HG02840 (cell line): ENCODE results near the gene MCM5.
"Not testable (repeated sequence)": the region's sequence is repeated elsewhere in the genome, so short reads cannot be mapped to it uniquely, and the experiment has no call there.

Source experiments
- ATAC-seq: cut with Tn5 transposase; IDR thresholded peaks from one replicate; pipeline ENCODE4 v1.9.1; 2021; ENCODE audit warnings: mild to moderate bottlenecking, moderate library complexity, moderate number of reproducible peaks; ENCODE audit not compliant: unreplicated experiment, low FRiP score

Gene MCM5

GRCh38 chr22:35426801-35427140, 26.8 kb downstream of the MCM5 start:
- no peak for ATAC-seq

- ATAC-seq: no peak
These were observed 31.0 kb downstream of the MCM5 start for GRCh38 chr22:35430897-35431322.

GRCh38 chr22:35431483-35432227, 31.7 kb downstream of the MCM5 start:
- ATAC-seq: no peak

- no peak for ATAC-seq
These were observed 32.4 kb downstream of the MCM5 start for GRCh38 chr22:35432228-35432905.

- no peak for ATAC-seq
These were observed 34.2 kb downstream of the MCM5 start for GRCh38 chr22:35434061-35434710.

- no peak for ATAC-seq
These were observed 35.3 kb downstream of the MCM5 start for GRCh38 chr22:35435201-35435740.

GRCh38 chr22:35436421-35436820, 36.5 kb downstream of the MCM5 start:
- no peak for ATAC-seq

GRCh38 chr22:35437049-35437448, 37.1 kb downstream of the MCM5 start:
- no peak for ATAC-seq

- not testable (repeated sequence) for ATAC-seq
These were observed 38.9 kb downstream of the MCM5 start for GRCh38 chr22:35438673-35439364.

GRCh38 chr22:35439365-35439717, 39.4 kb downstream of the MCM5 start:
- ATAC-seq: no peak

- ATAC-seq: no peak
These were observed 40.2 kb downstream of the MCM5 start for GRCh38 chr22:35440129-35440528.

- ATAC-seq: no peak
These were observed 41.7 kb downstream of the MCM5 start for GRCh38 chr22:35441489-35442100.

GRCh38 chr22:35442471-35442870, 42.5 kb downstream of the MCM5 start:
- ATAC-seq: no peak

GRCh38 chr22:35443338-35443737, 43.4 kb downstream of the MCM5 start:
- ATAC-seq: no peak

- ATAC-seq: no peak
These were observed 44.1 kb downstream of the MCM5 start for GRCh38 chr22:35443790-35444684.

- no peak for ATAC-seq
These were observed 44.9 kb downstream of the MCM5 start for GRCh38 chr22:35444685-35445399.

GRCh38 chr22:35445933-35446332, 46.0 kb downstream of the MCM5 start:
- no peak for ATAC-seq

- no peak for ATAC-seq
These were observed 46.4 kb downstream of the MCM5 start for GRCh38 chr22:35446365-35446764.

GRCh38 chr22:35448523-35448922, 48.6 kb downstream of the MCM5 start:
- ATAC-seq: no peak
